GM10847 (cell line): ENCODE measurements around the gene PHACTR4.

Source experiments
- POLR2A ChIP-seq: IDR thresholded peaks from 2 replicates; pipeline ENCODE4 v1.6.1; 2011; ENCODE audit not compliant: insufficient read length; ENCODE audit errors: extremely low read depth

The PHACTR4 gene

DNA sequence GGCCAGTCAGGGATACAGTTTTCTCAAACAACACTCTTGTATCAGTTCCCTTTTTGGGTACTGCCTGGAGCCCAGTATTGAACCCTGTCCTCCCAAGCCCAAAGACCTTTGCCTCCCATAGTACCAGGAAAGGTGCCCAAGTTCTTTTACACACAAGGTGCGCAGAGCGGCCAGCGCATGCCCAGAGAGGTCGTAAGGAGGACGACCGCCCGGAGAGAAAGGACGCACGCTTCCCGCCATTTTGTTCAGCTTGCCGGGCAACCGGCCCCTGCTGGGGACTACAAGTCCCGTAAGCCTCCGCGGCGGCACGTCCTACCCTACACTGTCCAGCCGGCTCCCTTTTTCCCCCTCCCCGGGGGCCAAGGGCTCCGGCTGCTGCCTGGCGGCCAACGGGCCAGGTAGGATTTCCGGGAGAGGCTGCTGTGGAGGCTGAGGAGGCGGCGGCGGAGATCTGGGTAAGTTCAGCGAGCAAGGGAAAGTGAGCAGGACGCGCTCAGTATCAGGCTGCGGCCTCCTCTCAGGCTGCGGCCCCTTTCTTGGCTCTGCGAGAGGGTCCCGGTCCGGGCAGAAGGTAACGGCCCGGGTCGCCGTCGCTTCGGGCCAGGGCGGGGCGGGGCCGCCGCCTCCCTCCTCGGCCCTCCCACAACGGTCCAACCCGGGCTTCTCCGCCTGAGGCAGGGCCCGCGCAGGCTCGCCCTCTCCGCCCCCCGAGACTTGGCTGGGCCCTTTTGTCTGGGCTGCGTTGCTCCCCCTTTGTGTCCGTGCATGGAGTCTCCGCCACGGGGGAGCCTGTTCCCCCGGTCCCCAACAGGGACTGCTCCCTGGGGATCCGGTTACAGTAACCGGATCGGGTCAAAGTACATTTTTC lies at the start of gene PHACTR4:
Gene PHACTR4, plus strand, starts transcription at position 370 of the 868 bp plus-strand sequence. CDS start 37,708 bp downstream, outside the sequence.
- TF ChIP-seq POLR2A = peak; percentile 52

DNA sequence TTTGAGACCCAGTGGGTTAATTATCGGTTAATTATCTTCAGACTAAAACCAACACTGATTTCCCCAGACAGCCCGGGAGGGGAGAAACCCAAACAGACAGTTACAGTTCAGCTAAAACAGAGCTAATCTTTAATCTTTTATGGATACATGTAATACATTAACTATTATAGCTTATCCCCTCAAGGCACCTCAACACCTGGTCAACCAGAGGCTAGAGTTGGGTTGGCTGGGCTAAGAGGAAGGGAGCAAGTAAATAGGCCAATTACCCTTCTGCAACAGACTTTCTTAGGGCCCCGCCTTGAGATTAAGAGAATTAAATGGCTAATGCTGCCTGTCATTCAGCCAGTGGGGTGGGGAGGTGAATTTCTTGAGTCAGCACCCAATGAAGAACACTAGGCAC lies 47.3 kb upstream of the PHACTR4 start:
- no peak for TF ChIP-seq POLR2A

DNA sequence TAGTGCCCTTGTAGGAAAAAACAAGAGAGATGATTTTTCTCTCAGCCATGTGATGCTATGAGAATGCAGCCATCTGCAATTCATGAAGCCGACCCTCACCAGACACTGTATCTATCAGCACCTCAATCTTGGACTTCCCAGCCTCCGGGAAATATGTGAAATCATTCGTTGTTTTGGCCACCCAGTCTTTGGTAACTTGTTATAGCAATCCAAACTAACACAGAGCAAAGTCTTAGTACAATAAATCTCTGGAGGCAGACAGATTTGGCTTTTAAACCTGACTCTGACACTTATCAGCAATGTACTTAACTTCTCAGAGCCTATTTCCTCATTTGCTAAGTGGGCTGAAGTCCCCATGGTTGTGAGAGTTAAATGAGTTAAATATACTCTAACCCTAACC lies 45.8 kb upstream of the PHACTR4 start:
- no peak for TF ChIP-seq POLR2A

DNA sequence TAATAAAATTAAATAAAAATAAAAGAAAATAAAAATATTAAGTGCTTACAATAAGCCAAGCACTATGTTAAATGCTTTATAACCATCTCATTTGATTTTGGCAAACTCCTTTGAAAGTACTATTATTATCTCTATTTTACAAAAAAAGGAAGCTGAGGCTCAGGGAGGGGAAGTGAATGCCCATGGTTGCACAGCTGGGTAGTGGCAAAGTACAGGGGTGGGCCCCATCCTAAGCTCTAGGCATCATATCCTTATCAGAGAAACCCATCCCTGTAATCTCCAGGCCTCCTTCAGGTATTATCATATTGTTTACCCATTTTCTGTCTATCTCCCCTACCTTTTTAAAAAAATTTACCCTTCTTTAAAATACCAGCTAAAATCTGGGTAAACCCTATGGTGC lies 43.0 kb upstream of the PHACTR4 start:
- TF ChIP-seq POLR2A = no peak

DNA sequence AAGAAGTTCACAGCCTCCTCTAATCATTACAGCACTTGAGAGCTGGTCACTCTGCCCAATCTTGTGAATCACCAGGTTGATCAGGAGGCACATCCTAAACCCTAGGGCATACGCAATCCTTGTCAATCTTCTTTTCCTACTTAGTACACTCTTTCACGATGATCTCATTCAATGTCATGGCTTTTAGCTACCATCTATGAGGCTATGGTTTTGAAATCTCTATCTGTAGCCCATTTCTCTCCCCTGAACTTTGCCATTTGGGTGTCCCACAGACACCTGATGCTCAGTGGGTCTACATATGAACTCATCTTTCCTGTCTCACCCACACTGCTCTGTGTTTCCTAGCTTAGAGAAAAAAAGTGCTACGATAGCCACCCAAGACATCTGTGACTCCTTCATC lies 42.6 kb upstream of the PHACTR4 start:
- no peak for TF ChIP-seq POLR2A

DNA sequence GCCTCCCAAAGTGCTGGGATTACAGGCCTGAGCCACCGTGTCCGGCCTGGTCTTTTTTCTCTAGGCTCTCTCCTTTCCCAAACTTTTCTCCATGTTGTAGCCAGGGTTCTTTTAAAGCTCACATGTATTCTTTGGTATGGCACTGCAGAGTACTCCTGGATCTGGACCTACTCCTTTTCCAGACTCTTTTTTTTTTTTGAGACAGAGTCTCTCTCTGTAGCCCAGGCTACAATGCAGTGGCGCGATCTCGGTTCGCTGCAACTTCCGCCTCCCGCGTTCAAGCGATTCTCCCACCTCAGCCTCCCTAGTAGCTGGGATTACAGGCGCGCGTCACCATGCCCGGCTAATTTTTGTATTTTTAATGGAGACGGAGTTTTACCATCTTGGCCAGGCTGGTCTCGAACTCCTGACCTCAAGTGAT lies 41.3 kb upstream of the PHACTR4 start:
- TF ChIP-seq POLR2A = no peak

DNA sequence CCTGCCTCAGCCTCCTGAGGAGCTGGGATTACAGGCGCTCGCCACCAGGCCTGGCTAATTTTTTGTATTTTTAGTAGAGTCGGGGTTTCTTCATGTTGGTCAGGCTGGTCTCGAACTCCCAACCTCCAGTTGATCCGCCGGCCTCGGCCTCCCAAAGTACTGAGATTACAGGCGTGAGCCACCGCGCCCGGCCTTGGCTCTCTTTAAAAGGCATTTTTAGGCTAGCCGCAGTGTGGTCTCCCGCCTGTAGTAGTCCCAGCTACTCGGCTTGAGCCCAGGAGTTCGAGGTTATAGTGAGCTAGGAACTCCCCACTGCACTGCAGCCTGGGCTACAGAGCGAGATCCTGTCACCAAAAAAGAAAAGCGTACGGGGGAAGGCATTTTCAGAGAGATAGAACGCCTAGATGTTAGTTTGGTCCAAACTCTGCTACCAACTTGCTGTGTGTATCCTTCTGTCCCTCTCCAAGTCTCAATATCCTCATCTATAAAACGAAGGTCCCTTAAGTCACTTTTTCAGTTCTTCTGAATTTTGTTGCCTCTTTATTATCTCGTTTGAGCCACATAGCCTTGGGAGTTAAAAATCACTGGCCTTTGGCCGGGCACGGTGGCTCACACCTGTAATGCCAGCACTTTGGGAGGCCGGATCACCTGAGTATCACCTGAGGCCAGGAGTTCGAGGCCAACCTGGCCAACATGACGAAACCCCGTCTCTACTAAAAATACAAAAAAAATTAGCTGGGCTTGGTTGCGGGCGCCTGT lies 40.0 kb upstream of the PHACTR4 start:
- no peak for TF ChIP-seq POLR2A

DNA sequence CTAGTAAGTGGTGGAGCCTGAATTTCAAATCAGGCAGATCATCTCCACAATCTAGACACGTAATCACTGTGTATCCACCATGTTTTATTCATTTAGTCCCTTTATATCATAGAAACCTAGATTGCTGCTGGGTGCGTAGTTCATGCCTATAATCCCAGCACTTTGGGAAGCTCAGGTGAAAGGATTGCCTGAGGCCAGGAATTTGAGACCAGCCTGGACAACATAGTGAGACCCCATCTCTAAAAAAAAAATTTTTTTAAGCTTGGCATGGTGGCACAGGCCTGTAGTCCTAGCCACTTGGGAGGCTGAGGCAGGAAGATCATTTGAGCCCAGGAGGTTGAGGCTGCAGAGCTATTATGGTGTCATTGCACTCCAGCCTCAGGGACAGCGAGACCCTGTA lies 30.6 kb upstream of the PHACTR4 start:
- TF ChIP-seq POLR2A = no peak

DNA sequence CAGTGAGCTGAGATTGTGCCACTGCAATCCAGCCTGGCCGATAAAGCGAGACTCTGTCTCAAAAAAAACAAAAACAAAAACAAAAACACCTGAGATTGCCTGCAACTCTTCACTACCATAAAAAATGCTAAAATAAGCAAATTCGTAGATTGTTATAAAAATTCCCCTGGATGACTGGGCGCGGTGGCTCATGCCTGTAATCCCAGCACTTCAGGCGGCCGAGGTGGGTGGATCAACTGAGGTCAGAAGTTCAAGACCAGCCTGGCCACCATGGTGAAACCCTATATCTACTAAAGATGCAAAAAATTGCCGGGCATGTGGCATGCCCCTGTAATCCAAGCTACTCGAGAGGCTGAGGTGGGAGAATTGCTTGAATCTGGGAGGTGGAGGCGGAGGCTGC lies 30.0 kb upstream of the PHACTR4 start:
- no peak for TF ChIP-seq POLR2A

DNA sequence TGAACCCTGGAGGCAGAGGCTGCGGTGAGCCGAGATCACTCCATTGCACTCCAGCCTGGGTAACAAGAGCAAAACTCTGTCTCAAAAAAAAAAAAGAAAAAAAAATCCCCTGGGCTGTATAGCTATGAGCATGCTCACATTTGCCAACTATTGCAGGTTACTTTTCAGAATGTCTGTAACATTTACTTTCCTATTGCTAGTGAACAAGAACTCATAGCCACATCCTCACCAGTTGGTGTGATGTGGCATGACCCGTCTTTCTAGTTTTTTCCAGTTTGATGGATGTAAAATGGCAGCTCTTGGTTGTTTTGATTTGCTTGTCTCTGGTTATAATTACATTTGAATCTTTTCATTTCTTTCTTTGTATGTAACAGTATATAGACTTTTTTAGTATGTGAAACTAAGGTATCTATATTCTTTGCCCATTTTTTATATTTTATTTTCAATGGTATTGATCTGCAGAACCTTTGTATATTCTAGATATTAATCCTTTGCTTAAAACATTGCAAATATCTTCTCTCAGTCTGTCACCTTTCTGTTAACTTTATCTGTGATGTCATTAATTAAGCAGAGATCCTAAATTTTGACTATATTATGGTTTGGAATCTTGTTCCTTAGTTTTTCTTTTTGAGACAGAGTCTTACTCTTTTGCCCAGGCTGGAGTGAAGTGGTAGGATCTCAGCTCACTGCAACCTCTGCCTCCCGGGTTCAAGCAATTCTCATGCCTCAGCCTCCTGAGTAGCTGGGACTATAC lies 29.1 kb upstream of the PHACTR4 start:
- no peak for TF ChIP-seq POLR2A

DNA sequence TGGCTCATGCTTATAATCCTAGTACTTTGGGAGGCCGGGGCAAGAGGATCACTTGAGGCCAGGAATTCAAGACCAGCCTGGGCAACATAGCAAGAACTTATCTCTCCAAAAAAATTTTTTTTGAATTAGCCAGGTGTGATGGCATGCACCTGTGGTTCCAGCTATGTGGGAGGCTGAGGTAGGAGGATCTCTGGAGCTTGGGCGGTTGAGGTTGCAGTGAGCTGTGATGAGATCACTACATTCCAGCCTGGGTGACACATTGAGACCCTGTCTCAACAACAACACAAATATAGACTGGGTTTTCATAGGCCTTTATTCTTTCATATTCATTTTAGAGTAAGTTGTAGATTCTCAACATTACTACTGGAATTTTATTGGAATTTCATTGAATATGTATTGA lies 27.9 kb upstream of the PHACTR4 start:
- TF ChIP-seq POLR2A = no peak

DNA sequence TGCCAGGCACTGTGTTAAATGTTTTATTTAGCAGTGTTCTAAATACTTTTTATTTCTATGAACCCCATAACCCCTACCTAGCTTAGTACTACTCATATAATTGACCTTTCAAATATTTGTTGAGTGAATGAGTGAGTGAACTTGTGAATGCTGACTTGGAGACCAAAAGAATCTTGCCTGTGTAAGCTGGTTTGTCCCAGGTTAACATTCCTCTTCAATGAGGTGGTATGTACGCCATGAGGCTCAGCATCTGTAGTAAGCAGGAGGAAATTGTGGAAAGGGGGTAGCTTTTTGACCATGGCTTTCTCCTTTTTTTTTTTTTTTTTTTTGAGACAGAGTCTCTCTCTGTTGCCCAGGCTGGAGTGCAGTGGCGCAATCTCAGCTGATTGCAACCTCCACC lies 26.1 kb upstream of the PHACTR4 start:
- no peak for TF ChIP-seq POLR2A

DNA sequence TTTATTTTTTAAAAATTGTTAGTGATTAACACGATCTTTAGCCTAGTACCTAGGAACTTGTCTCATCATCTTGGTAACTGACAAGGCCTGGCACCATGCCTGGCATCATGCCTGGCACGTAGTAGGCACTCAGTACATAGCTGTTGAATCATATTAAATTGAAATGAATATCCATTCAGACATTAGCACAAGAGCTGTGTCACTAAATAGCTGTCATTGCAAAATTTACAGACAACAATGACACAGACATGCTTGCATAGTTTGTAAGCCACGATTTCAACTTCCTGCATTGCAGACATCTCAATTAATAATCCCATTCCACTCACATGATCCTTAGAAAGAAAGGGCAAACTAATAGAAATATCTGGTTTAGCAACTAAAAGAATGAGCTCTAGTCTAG lies 15.4 kb upstream of the PHACTR4 start:
- TF ChIP-seq POLR2A = no peak

DNA sequence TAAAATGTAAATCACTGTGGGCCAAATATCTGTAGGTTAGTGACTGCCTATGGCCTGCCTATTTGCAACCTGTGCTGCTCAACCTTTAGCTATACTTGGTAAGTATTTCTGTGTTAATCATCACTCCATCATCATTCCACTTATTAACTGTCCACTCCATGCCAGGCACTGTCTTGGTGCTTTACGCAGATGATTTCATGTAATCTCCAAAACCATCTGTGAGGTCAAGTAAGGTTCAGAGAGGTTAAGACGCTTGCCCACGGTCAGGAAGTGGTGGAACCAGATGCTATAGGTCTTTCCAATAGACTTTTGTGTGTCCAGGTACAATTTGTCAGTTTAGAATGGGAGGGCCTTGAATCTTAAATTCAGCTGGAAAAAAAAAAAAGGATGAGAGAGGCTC lies 10.8 kb upstream of the PHACTR4 start:
- no peak for TF ChIP-seq POLR2A

DNA sequence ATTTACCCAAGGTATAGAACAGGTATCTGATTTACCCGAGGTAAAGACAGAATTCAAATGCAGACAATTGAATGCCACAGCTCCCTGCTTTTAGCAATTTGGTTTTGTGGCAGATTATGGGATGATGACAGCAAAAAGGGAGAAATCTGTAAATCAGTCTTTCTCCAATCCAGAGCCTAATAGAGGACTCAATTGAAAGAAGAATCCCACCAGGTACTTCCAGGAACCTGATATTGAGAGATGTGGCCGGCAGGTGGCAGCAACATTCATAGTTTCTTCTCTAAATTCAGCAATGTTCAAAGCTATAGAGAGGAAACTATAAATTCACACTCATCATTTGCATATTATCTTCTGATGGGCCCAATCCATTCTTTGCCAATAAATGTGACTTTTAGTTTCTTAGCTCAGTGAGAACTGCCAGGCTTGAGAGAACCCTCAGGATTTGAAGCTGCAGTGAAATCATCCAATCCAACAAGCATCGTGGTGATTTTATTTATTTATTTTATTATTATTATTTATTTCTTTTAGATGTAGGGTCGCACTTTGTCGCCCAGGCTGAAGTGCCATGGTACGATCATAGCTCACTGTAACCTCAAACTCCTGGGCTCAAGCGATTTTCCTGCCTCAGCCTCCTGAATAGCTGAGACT lies 9.8 kb upstream of the PHACTR4 start:
- TF ChIP-seq POLR2A = no peak

DNA sequence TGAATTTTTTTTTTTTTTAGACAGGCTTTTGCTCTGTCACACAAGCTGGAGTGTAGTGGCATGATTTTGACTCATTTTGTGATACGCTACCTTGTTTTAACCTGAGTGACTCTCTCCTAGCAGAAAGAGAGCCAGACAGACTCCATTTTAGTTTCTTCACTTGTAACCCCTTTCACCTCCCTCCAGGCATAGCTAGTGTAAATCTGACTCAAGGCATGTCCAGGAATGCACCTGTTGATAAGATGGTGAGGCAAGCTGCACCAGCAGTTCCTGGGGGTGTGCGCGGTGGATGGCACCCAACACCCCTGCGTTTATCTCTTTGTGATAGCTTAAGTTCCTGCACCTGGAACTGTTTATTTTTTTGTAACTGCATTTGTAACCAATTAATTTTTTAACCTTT lies 4.7 kb upstream of the PHACTR4 start:
- TF ChIP-seq POLR2A = no peak

DNA sequence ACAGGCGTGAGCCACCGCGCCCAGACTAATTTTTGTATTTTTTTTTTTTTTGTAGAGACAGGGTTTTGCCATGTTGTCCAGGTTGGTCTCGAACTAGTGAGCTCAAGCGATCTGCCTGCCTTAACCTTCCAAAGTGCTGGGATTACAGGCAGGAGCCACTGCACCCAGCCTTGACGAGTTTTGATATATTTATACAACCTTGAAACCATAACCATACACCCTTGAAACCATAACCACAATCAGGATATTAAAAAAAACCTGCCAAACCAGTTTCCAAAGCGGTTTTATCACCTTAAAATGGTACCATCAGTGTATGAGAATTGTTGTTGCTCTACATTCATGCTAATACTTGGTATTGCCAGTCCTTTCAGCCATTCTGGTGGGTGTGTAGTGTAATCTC lies 3.7 kb upstream of the PHACTR4 start:
- TF ChIP-seq POLR2A = no peak
